Astrocyte (in vitro differentiated cells and primary cell): ENCODE data around the gene RASGRF2.

Experiments
- EZH2 ChIP-seq: IDR thresholded peaks from 2 replicates; pipeline ENCODE4 v1.6.1; 2012; ENCODE audit warnings: mild to moderate bottlenecking, low read length, inconsistent platforms; ENCODE audit not compliant: insufficient read depth
- TF ChIP-seq, protein P1 (sequence below): IDR thresholded peaks from 2 replicates; pipeline ENCODE4 v1.5.1; 2011; ENCODE audit warnings: low read depth, mild to moderate bottlenecking, inconsistent platforms, low read length, moderate library complexity; ENCODE audit not compliant: insufficient read depth

DNA sequence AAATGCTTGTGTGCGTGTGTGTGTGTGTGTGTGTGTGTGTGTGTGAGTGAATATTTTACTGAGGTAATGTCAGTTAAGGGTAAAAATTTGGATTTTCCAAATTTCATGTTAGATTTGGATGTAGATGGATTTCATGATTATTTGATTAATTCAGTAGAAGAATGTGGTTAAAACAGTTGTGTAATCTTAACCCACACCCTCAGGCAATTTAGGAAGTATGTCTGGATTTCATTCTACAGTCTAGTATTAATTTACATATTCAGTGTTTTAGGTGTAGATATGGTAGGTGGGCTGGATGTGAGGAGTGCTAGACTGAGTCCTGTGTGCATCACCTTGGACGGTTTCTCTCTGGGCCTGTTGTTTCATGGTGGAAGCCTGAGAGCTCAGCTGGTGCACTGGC, 173.9 kb downstream of the RASGRF2 start:
- TF ChIP-seq, protein P1, sequence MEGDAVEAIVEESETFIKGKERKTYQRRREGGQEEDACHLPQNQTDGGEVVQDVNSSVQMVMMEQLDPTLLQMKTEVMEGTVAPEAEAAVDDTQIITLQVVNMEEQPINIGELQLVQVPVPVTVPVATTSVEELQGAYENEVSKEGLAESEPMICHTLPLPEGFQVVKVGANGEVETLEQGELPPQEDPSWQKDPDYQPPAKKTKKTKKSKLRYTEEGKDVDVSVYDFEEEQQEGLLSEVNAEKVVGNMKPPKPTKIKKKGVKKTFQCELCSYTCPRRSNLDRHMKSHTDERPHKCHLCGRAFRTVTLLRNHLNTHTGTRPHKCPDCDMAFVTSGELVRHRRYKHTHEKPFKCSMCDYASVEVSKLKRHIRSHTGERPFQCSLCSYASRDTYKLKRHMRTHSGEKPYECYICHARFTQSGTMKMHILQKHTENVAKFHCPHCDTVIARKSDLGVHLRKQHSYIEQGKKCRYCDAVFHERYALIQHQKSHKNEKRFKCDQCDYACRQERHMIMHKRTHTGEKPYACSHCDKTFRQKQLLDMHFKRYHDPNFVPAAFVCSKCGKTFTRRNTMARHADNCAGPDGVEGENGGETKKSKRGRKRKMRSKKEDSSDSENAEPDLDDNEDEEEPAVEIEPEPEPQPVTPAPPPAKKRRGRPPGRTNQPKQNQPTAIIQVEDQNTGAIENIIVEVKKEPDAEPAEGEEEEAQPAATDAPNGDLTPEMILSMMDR, result no peak
- TF ChIP-seq EZH2, result no peak
